NOMO-1 treated with DMSO at 0.1 percent for 48 hours (cell line): ENCODE data around the gene COL6A2.
"Not testable (repeated sequence)": the region's sequence is repeated elsewhere in the genome, so short reads cannot be mapped to it uniquely, and the experiment has no call there.

ENCODE experiments used
- DNase-seq: peaks from one replicate; lab custom pipeline; 2025; ENCODE audit not compliant: unreplicated experiment; lab: John Stamatoyannopoulos, UW

Gene COL6A2

DNA sequence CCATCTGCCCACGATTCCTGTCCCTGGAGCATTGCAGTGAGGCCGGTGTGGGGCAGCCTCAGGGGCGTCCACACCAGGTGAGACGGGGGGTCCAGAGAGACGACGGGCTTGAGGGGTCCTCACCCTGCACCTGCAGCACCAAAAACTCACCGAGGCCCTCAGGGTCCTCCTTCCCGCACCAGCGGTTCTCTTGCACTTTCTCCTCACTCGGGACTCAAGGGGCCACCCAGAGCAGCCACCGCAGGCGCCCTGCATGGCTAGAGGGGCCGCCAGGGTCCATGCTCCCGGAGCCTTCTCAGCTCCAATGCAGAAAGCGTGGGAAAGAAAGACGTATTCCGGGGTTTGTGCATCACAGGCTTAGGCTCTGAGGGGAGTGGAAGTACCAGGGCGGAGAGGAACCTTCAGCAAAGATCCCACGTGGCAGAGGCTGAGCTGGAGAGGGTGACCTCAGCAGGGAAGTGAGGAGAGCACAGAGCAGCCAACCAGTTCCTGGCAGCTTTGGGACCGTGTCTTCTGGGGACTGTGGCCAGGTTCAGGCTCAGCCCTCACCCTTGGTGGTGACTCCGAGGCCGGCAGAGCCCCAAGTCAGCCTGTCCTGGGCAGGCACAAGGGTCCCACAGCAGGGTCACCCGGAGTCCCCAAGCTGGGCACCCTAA is 19.5 kb upstream of the COL6A2 start:
- DNase-seq, result peak; percentile 0

DNA sequence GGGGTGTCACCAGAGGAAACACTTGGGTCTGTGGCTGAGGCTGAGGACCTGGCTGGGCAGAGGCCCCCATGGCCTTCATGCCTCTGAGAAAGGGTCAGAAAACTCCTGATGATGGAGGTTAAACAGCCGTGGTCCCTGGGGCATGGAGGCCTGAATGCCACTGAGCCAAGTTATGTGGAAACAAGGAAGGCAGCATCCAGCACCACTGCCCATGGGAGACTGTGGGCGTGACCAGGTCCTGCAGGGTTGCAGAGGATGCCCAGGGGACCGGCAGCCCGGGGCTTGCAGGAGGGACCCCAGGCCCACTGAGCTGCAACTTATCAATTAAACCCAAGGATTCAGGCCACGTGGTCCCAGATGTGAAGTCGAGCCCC is 18.9 kb upstream of the COL6A2 start:
- no peak for DNase-seq

DNA sequence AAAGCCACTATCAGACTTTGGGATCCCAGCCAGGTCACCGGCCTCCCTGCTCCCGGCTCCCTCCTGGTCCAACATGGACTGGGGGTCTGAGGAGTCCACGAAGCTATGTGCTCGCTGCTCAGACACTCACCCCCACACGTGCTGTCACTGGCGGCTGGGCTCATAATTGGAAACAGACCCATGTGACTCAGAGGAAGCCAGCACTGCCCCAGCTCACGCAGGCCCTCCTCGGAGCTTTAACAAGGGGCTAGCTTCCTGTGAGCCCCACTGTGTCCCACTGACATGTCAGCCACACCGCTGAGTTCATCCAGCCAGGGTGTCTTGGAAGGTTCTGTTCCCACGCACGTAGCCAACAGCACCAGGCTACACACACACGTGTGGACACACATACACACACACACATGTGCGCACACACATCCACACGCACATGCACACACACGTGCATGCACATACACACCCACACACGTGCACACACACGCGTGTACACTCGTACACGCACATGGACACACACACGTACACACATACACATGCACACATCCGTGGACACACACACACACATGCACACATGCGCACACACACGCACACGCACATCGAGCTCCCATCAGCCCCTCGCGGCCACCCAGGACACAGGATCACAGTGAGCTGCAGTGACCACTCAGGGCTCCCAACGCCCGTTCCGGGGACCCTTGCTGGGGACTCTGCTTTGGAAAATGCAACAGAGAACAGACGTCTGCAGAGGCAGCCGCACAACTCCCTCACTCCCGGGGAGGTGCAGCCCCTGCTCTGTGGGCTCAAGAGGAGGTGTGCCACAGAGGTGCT is 18.4 kb upstream of the COL6A2 start:
- no peak for DNase-seq

DNA sequence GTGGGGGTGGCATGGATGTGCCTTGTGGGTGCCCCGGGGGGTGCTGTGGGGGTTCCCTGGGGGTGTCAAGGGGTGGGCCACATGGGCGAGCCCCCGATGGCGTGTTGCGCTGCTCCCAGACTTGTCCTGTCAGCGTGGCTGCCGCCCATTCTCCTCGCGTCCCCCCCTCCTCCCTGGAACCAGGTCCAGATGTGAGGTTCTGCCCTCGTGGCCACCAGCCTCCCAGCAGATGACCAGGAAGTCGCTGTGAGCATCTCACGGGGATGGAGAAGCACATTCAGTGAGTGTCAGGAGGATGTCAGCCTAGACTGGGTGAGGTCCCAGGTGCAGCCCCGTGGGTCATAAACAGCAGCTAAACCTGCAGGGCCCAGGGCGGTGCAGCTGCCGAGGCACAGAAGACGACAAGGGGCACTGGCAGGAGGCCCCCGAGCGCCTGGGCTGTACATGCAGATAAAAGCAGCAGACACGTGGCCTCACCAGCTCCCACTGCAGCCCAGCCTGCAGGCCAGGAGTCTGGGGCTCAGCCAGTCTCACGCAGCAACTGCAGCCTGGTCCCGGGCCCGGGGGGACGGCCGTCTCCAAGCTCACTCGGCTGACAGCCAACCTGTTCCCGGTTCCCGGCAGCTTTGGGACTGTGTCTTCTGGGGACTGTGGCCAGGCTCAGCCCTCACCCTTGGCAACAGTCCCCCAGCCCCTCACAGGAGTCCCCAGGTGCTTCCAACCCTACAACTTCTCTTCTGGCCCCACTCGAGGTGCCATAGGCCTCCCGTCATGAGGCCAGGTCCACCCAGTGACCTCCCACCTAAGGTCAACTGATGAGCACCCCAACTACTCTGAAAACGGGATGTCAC is 17.5 kb upstream of the COL6A2 start:
- DNase-seq, result no peak

DNA sequence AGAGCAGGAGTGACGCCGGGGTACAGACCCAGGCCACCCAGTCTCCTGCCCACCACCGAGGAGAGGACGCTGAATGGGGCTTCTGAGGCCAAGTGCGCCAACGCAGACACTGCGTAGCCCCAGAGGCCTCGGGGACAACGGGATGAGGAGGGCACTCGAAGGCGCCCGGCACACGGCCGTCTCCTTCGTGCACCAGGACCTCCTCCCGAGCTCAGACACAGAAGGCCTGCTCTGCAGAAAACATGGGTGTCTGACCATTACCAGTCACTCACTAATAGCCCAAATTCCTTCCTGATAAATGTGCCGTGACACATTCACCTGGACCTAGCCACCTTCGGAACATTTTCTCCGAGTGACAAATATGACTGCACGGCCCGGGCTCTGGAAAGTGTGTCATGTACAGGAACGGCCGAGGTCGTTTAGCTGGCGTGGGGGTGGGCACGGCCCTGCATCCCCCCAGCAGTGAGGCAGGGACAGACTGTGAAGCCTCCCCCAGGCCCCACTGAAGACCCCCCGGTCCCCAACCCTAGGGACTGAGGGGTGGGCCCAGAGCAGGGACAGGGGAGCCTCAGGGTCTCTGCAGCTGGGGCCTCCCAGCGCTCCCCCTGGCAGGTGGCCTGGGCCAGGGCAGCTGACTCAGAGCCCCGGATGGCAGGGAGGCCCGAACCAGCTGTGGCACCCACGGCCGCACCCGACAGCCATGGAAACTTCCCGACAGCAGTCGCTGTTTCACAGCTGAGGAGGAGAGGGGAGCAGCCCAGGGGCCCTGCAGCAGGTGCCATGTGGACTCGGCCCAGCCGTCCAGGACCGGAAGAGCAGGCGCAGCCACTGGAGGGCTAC is 16.7 kb upstream of the COL6A2 start:
- DNase-seq, result no peak

DNA sequence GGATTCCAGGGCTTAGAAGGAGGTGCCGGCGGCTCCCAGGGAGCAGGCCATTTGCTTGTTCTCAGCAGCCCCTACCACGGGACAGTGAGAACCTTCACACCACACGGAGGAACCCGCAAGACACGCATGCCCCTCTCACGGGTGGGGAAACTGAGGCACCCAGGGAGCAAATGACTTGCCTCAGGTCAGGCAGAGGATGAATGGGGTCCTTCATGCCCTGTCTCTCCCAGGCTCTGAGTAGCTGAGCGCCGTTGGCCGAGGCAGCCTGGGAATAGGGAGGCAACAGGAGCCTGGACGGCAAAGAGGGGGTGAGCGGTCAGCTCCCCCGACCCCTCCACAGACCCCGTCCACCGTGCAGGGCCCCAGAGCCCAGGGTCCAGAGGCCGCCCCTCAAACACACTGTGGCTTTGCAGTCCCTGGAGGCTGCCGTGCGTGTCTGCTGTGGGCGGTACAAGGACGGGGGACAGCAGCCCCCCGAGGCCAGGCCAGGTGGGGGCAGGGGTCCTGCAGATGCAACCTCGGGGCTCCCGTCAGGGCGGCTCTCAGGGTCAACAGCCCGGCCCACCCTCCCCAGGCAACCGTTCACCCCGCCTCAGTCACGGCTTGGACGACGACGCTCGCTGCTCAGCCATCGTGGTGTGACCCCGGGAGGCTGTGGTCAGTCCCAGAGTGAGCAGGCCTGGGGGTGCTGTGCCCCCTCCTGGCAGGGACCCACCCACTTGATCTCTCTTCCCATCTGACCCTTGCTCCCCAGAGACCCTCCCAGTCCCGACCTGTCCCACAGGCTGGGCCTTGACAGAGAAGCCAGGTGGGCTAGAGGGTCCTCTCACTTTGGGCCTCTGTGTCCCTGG is 15.8 kb upstream of the COL6A2 start:
- DNase-seq, result no peak

DNA sequence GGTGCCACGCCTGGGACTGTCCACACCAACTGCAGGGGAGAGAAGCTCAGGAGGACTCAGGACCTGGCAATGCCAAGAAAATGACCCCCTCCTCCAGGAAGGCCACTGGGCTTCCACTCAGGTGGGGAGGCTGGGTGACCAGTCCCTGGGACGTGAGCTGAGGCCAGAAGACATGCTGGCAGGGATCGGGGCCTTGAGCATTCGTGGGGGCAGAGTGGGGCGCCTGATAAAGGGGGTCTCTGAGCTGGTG is 15.3 kb upstream of the COL6A2 start:
- DNase-seq, result no peak

DNA sequence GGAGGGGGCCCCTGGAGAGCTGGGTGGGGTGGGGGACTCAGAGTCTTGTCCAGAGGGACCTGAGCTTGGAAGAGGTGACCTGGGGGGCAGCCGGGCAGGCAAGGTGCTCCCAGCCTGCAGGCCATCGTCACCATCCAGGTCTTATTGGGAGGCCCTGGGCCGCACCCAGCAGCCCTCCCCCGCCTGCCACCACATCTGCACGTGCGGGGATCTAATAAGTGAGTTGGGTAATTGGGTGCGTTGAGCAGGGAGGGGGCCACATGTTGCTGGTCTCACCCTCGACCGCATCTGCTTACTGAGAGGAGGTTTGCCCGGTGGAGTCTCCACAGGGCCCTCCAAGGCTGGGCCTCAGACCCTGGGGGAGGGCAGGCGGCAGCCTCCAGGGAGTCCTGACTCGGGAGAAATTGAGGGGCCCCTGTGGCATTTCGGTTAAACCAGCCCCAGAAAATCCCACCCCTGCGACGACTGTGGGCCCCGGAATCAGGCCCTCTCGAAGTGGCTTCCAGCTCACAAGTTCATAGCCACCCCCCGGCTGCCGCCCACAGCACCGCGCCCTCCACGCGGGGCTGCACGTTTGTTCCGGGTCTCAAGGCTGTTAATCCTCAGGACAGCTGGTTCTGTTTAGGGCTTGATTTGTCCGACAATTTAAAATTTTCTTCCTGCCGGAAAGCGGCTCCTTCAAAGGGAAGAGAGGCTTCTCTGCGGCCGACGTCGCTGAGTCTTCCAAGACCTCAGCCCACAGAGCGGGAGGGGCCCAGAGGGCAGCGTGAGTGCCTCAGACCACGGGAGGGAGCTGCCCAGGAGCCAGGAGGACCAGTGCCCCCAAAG is 14.7 kb upstream of the COL6A2 start:
- no peak for DNase-seq

DNA sequence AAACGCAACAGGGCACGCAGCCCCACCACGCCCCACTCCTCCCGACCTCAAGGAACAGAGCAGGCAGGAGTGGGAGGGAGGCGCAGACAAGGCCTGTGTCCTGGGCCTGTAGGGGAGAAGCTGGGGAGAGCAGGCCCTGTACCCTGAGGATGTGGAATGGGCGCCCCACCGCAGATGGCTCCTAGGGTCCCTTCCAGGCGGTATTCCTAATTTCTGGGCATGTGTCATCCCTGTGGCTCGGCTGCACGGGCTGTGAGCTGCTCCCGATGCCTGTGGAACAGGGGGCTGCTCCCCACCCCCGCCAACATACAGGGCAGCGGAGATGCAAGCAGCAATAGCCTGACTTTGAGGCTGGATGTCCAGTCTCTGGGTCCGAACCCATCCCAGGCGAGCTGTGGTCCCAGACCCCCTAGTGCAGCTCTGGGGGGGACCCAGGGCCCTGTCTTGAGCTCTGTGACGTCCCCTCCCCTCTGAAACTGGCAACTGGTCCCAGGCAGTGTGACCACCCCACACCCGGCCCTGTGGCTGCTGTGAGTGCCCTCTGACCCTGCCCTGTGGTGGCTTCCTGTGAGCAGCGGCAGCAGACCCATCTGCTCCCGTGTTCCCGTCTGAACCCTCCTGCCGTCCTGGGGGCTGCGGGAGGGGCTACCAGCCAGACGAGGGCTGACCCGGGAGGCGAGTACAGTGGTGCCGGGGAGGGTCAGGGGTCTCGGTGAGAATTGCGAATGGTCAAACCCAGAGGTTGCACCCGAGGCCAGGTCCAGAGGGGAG is 13.9 kb upstream of the COL6A2 start:
- no peak for DNase-seq

DNA sequence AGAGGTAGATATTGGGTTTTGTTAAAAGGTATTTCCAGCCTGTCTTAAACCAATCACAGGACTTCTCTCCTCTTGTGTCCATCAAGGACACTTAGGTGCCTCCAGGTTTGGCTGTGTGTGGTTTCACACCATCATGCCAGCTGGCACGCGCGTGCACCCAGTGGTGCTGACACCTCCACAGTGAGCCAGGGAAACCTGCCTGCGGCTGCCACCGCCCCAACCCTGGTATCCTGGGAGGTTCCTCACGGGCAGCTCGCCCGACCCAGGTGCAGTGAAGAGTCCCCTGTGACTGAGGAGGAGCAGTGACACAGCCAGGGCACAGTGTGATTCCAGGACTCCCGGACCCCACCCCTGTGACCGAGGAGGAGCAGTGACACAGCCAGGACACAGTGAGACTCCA is 13.2 kb upstream of the COL6A2 start:
- no peak for DNase-seq

DNA sequence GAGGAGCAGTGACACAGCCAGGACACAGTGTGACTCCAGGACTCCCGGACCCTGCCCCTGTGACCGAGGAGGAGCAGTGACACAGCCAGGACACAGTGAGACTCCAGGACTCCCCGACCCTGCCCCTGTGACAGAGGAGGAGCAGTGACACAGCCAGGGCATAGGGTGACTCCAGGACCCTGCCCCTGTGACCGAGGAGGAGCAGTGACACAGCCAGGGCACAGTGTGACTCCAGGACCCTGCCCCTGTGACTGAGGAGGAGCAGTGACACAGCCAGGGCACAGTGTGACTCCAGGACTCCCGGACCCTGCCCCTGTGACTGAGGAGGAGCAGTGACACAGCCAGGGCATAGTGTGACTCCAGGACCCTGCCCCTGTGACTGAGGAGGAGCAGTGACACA is 12.7 kb upstream of the COL6A2 start:
- DNase-seq, result not testable (repeated sequence)

DNA sequence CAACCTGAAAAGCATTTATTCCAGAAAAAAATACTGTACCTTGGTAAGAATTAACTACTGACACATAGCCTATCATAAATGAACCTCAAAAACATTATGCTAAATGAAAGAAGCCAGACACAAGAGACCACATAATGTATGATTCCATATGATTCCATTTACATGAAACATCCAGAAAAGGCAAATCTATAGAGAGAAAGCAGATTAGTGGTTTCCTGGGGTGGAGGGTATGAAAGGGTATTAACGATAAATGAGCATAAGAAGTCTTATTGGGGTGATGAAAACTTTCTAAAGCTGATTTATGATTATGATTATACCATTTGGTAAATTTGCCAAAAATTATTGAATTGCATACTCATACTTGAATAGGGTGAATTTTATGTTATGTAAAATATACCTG is 10.3 kb upstream of the COL6A2 start:
- no peak for DNase-seq

DNA sequence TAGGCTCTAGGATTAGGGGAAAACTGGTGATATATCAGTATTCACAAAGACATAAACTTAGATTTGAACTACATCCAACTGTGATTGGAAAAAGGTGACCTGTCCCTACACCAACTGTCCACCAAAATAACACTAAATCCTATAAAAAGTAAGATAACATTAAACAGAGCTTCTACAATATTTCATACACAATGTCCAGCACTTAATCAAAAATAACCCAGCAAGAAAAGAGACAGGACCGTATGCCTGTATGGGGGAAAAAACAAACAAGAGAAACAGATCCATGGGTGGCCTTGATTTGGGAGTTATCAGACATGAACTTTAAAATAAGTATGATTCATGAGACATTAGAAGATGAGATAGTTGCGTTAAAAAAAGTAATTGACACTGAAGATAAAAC is 9.7 kb upstream of the COL6A2 start:
- no peak for DNase-seq

DNA sequence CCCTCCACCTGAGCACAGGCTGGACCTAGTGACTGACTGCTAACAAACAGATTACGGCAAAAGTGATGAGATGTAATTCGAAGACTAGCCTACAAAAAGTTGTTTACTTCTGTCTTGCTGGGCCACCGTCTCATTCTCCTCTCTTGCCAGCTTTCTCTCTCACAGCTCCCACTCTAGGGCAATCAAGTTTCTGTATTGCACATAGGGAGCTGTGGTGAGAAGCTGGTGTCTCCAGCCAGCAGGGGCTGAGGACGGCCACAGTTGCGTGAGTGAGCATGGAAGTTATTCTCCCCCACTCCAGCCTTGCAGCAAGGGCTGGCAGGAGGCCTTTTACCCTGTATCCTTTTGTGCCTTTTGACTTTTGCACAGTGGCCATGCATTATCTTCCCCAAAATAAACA is 8.6 kb upstream of the COL6A2 start:
- DNase-seq, result no peak

DNA sequence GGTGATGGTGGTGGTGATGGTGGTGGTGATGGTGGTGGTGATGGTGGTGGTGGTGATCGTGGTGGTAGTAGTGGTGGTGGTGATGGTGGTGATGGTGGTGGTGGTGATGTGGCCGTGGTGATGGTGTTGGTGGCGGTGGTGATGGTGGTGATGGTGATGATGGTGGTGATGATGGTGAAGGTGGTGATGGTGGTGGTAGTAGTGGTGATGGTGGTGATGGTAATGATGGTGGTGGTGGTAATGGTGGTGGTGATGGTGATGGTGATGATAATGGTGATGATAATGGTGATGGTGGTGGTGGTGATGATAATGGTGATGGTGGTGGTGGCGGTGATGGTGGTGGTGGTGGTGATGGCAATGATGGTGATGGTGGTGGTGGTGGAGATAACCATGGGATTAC is 6.8 kb upstream of the COL6A2 start:
- DNase-seq, result no peak

DNA sequence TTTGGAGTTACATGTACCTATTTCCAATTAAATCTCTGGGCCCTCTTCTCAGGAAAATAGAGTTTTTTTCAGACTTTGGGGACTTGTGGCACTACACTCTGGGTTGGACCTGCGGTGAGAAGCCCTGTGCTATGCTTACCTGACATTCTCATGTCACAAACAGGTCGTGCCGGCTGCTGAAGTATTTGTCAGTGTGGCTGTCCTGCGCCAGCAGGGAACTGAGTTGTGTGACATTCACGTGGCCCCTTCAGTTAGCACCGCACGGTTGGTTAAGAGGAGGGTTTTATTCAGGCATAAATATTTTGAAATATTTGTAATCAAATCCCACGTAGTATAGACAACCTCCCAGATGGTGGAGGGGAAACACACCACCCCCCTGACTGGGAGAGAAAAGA is 6.3 kb upstream of the COL6A2 start:
- no peak for DNase-seq

DNA sequence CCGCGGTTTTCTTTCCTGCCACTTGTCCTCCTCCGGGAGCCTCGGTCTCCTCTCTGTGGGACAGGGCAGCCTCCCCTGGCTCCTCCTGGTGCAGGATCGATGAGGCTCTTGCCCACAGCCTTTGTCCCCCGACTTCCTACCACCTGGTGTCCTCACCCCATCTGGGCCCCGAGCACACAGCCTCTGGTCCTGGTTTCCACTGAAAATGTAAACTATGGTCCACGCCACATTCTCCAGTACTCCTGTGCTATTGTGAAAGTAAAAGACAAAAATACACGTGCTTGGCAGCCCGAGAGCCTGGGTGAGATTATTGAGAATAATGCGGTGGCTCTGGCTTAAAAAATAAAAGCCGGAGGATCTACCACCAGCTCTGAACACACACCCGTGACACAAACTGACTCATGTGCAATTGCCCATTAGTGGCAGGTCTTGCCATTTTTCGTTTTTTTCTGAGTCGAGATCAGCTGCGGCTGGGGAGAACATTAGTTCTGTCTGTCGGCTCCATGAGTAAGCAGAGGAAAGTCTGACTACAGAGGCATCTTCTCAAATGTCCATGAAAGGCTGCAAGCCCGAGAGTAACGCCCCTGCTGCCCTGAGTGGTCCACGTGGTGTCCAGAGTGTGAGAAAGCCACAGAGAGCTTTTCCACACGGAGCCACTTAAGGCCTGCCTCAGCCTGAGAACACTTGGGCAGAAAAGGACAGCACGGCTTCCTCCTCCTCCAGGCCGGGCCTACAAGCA is 5.7 kb upstream of the COL6A2 start:
- DNase-seq, result no peak
